Body of pancreas (tissue), 4 donors: Measurements from ENCODE around the gene BPIFB6. TPM values are rescaled to one million over a fixed set of nuclear protein-coding genes. Genes with fewer than 3 reads are reported as not detected.

Source experiments
- ATAC-seq: fragments of 150-250 bp; one replicate; pipeline ENCODE4 v1.9.1; 2016
- DNase-seq, 4 donors: peaks; one replicate each; pipeline ENCODE4 v3.0.0-alpha.2; 2019
- H3K27ac ChIP-seq, 4 donors: fragments of 200-600 bp; sonication (generic); 1 replicate in 3 of 4; 2 replicates in 1 of 4; pipeline versions ENCODE4 v1.5.1 to v1.6.1; 2016 to 2019; ENCODE audit warnings: mild to moderate bottlenecking in 1 of 4, mixed read lengths in 1 of 4, moderate library complexity in 1 of 4
- H3K27me3 ChIP-seq, 2 donors: fragments of 200-600 bp; sonication (generic); one replicate each; pipeline ENCODE4 v1.6.0; 2016; ENCODE audit warnings: mild to moderate bottlenecking in 1 of 2
- H3K36me3 ChIP-seq, 2 donors: fragments of 200-600 bp; sonication (generic); replicated peaks in 1 of 2; 2 replicates each; pipeline ENCODE4 v1.5.1; 2016; ENCODE audit warnings: low read depth in 2 of 2; ENCODE audit not compliant: insufficient read depth in 1 of 2
- H3K4me1 ChIP-seq: fragments of 200-600 bp; sonication (generic); one replicate; pipeline ENCODE4 v1.6.0; 2016
- H3K4me3 ChIP-seq, 2 donors: fragments of 200-600 bp; sonication (generic); 1 replicate in 1 of 2; 2 replicates in 1 of 2; pipeline ENCODE4 v1.5.1; 2016 to 2019
- H3K9me3 ChIP-seq, 3 donors: fragments of 200-600 bp; sonication (generic); 1 replicate in 2 of 3; 2 replicates in 1 of 3; pipeline ENCODE4 v1.5.1; 2016
- POLR2A ChIP-seq, 3 donors: fragments of 450-650 bp; IDR thresholded peaks; one replicate each; pipeline ENCODE4 v1.6.1; 2016; ENCODE audit warnings: antibody characterized with exemption in 3 of 3, mild to moderate bottlenecking in 2 of 3
- WGBS, 2 donors: methylation state at CpG; one replicate each; pipeline ENCODE4 v1.1.5; 2017; 5-methylcytosine and 5-hydroxymethylcytosine counted together
- intact Hi-C: fragments of 100-400 bp; cut with DNase I; formaldehyde crosslinking; loops from one replicate; pipeline ENCODE4 v1.15.1; 2023
- total RNA-seq, 2 donors: library from RNA; depleted of rRNA; stranded (reverse); fragments of >200 nt; gene quantifications; one replicate each; pipeline ENCODE4 v1.1.0, GENCODE V29; 2016
- TF ChIP-seq, protein P1 (sequence below), 7 experiments: fragments of 450-650 bp in 4 of 7; fragments of 200-600 bp in 3 of 7; sonication (generic) in 3 of 7; IDR thresholded peaks; one replicate each; pipeline ENCODE4 v1.5.1; 2016 to 2019; ENCODE audit warnings: antibody characterized with exemption in 7 of 7

Gene BPIFB6
- total RNA-seq, 2 donors from 2014 or later = not detected

DNA sequence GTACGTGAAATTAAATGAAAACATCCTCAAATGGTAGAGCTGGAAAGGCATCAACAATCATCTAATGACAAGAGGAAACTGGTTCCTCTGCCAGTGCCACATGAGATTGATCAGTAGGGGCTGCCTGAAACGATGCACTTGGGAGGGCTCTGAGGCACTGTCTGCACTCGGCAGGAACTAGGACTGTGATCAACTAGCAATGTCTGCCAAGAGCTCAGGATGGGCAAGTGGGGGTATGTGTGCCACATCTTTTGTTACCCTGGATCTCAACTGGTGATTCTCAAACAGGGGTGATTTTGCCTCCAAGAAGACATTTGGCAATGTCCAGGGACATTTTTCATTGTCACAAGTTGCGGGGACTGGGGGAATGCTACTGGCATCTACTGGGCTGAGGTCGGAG lies 1.9 kb downstream of the BPIFB6 start:
- DNase-seq = no peak
- WGBS, 2 donors = 53 to 60% methylated on average over 4 to 5 of the region's 5 CpGs

DNA sequence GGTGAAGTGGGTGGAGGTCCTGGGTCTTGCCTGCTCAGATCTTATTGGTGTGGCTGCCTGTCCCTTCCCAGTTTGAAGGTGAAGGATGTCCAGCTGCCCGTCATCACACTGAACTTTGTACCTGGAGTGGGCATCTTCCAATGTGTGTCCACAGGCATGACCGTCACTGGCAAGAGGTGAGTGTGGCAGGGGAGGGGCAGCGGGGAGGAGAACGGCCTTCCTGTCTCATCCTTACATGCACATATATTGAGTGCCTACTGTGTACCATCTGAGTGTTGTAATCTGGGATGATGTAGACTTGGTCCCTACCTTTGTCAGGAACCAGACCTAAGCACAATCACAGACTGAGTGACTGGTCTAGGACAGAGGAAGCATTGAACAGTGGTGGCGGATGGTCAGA lies 2.7 kb downstream of the BPIFB6 start:
- ATAC-seq (no peak), DNase-seq (no peak)
- 53 to 64% methylated on average over 3 to 5 of the region's 5 CpGs for WGBS, 2 donors
- H3K9me3 ChIP-seq = no peaks in the 10 kb centered on the region
- no peaks in the 10 kb centered on the region for H3K36me3 ChIP-seq
- TF ChIP-seq, protein P1, sequence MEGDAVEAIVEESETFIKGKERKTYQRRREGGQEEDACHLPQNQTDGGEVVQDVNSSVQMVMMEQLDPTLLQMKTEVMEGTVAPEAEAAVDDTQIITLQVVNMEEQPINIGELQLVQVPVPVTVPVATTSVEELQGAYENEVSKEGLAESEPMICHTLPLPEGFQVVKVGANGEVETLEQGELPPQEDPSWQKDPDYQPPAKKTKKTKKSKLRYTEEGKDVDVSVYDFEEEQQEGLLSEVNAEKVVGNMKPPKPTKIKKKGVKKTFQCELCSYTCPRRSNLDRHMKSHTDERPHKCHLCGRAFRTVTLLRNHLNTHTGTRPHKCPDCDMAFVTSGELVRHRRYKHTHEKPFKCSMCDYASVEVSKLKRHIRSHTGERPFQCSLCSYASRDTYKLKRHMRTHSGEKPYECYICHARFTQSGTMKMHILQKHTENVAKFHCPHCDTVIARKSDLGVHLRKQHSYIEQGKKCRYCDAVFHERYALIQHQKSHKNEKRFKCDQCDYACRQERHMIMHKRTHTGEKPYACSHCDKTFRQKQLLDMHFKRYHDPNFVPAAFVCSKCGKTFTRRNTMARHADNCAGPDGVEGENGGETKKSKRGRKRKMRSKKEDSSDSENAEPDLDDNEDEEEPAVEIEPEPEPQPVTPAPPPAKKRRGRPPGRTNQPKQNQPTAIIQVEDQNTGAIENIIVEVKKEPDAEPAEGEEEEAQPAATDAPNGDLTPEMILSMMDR (IDR thresholded peaks at IDR 0.05) = no peak
- TF ChIP-seq POLR2A (IDR thresholded peaks at IDR 0.05) = no peak
- H3K27ac ChIP-seq = no peak overlapping the region
- H3K27me3 ChIP-seq = no peaks in the 10 kb centered on the region
- intact Hi-C loops = no loop called here
- no peak overlapping the region for H3K4me3 ChIP-seq
- H3K4me1 ChIP-seq = no peaks in the 10 kb centered on the region

More for the DNA sequence above, 1.9 kb downstream of the BPIFB6 start:
- no peaks in the 10 kb centered on the region for H3K36me3 ChIP-seq
- no peaks in the 10 kb centered on the region for H3K27me3 ChIP-seq
- TF ChIP-seq, protein P1 (IDR thresholded peaks at IDR 0.05) = no peak
- no peak for TF ChIP-seq POLR2A (IDR thresholded peaks at IDR 0.05)
- ATAC-seq = no peak
- no peak overlapping the region for H3K27ac ChIP-seq
- H3K4me1 ChIP-seq = no peaks in the 10 kb centered on the region
- H3K9me3 ChIP-seq = no peaks in the 10 kb centered on the region
- intact Hi-C loops = no loop called here
- H3K4me3 ChIP-seq = no peak overlapping the region

DNA sequence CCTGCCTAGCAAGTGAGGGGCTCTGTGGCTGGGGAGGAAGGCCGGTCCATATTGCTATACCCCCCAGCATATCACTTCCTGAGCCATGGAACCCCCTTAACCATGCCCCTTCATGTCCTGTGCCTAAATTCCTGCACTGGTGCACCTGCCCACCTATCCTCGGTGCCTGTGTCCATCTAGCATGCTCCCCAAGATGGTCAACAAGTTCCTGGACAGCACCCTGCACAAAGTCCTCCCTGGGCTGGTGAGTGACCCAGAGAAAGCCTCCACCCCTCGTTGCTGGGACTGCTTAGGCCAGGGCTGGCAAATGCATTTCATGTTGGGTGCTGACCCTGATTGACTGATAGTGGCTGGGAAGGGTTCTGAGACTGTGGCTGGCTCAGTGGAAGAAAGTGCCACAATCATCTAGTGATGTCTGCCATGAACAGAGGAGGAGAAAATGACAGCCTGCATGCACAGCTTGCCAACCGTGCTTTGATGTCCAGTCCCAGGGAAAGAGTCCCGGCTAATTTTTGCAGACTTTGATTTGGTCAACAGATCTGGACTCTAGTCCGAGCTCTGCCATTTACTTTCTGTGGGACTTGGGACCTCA lies 3.5 kb downstream of the BPIFB6 start:
- H3K4me1 ChIP-seq = no peaks in the 10 kb centered on the region
- DNase-seq (no peak), ATAC-seq (no peak)
- H3K27me3 ChIP-seq = no peaks in the 10 kb centered on the region
- no peak overlapping the region for H3K4me3 ChIP-seq
- H3K27ac ChIP-seq = no peak overlapping the region
- no peak for TF ChIP-seq POLR2A (IDR thresholded peaks at IDR 0.05)
- intact Hi-C loops = no loop called here
- 65 to 69% methylated on average over 3 to 6 of the region's 6 CpGs for WGBS, 2 donors
- no peaks in the 10 kb centered on the region for H3K36me3 ChIP-seq
- H3K9me3 ChIP-seq = no peaks in the 10 kb centered on the region

GRCh38 chr20:33037456-33037855 lies 6.0 kb downstream of the BPIFB6 start:
- no peak for TF ChIP-seq POLR2A (IDR thresholded peaks at IDR 0.05)
- TF ChIP-seq, protein P1 (IDR thresholded peaks at IDR 0.05) = no peak
- no peak overlapping the region for H3K27ac ChIP-seq
- no peak overlapping the region for H3K4me3 ChIP-seq
- 57 to 60% methylated on average over 2 to 5 of the region's 5 CpGs for WGBS, 2 donors
- DNase-seq (no peak), ATAC-seq (no peak)
- H3K36me3 ChIP-seq = no peaks in the 10 kb centered on the region
- no peaks in the 10 kb centered on the region for H3K9me3 ChIP-seq
- intact Hi-C loops = no loop called here
- no peaks in the 10 kb centered on the region for H3K27me3 ChIP-seq
- no peaks in the 10 kb centered on the region for H3K4me1 ChIP-seq

DNA sequence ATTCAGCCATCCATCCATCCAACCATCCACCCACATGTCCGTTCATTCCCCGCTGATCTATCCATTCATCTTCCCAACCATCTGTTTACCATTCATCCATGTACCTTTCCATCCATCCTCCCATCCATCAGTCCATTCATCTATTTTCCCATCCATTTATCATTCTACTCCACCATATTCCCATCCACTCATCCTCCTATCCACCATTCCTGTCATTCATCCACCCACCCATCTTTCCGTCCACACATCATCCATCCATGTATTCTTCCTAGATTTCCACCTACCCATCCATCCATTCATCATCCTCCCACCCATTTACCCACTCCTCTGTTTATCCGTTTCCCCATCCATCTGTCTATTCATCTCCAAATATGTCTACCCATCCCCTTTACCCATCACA lies 6.8 kb downstream of the BPIFB6 start:
- Histone ChIP-seq H3K27ac (no peak overlapping the region), H3K4me1 (no peaks in the 10 kb centered on the region), H3K36me3 (no peaks in the 10 kb centered on the region), H3K27me3 (no peaks in the 10 kb centered on the region), H3K9me3 (no peaks in the 10 kb centered on the region), H3K4me3 (no peak overlapping the region)
- ATAC-seq (no peak), DNase-seq (no peak)
- TF ChIP-seq, protein P1 (IDR thresholded peaks at IDR 0.05) = no peak
- TF ChIP-seq POLR2A (IDR thresholded peaks at IDR 0.05) = no peak
- intact Hi-C loops = no loop called here
- 69 to 77% methylated on average over 4 of the region's 4 CpGs for whole genome bisulfite sequencing, 2 donors
